Skeletal muscle tissue (tissue), 4 donors: ENCODE measurements around the gene CCSER2. TPM values are rescaled to one million over a fixed set of nuclear protein-coding genes. Genes with fewer than 3 reads are reported as not detected.
"Not testable (repeated sequence)": the region's sequence is repeated elsewhere in the genome, so short reads cannot be mapped to it uniquely, and the experiment has no call there.

Source experiments
- H3K27ac ChIP-seq: one replicate; pipeline ENCODE4 v1.7.0; 2013; ENCODE audit warnings: mild to moderate bottlenecking, low read depth, low read length, inconsistent platforms
- H3K27me3 ChIP-seq, 3 donors: one replicate each; pipeline ENCODE4 v1.7.0; 2013; ENCODE audit warnings: low read length in 3 of 3; ENCODE audit not compliant: control insufficient read depth in 3 of 3, insufficient read depth in 3 of 3
- H3K36me3 ChIP-seq, 3 donors: one replicate each; pipeline ENCODE4 v1.7.0; 2013; ENCODE audit warnings: low read length in 3 of 3; ENCODE audit not compliant: control insufficient read depth in 3 of 3, insufficient read depth in 3 of 3
- H3K4me1 ChIP-seq, 3 donors: one replicate each; pipeline ENCODE4 v1.7.0; 2013; ENCODE audit warnings: low read length in 3 of 3, mild to moderate bottlenecking in 3 of 3; ENCODE audit not compliant: control insufficient read depth in 3 of 3, insufficient read depth in 3 of 3
- H3K4me3 ChIP-seq, 3 donors: one replicate each; pipeline ENCODE4 v1.7.0; 2013; ENCODE audit warnings: low read length in 3 of 3
- H3K9ac ChIP-seq, 3 donors: one replicate each; pipeline ENCODE4 v1.7.0; 2013; ENCODE audit warnings: low read length in 3 of 3, mild to moderate bottlenecking in 3 of 3, moderate library complexity in 2 of 3, low read depth in 1 of 3
- H3K9me3 ChIP-seq, 3 donors: one replicate each; pipeline ENCODE4 v1.7.0; 2013; ENCODE audit warnings: low read length in 3 of 3; ENCODE audit not compliant: control insufficient read depth in 3 of 3
- total RNA-seq: library from RNA; depleted of rRNA; stranded (reverse); fragments of >200 nt; gene quantifications from one replicate; pipeline ENCODE4 v1.2.3, GENCODE V29; 2014
- donor health status: Osteomylitis.

The CCSER2 gene
- total RNA-seq, 1 donor from 2014 or later = 43.3 TPM

- H3K4me3 ChIP-seq = peak overlapping the region; percentile 62 to 83 (median 63)
- H3K27ac ChIP-seq = peak overlapping the region; percentile 92
- H3K4me1 ChIP-seq = peaks cover 5 to 13% (median 6%) of the 10 kb centered on the region in 3 donors
- H3K9me3 ChIP-seq = no peaks in the 10 kb centered on the region
- H3K27me3 ChIP-seq = no peaks in the 10 kb centered on the region
- H3K9ac ChIP-seq = peak overlapping the region; percentile 78 to 90 (median 83)
- no peaks in the 10 kb centered on the region for H3K36me3 ChIP-seq
These were observed 96.4 kb downstream of the CCSER2 start for GRCh38 chr10:84424731-84425167.

GRCh38 chr10:84427903-84428650, 99.7 kb downstream of the CCSER2 start:
- Histone ChIP-seq H3K4me1 (peaks cover 5 to 13% (median 6%) of the 10 kb centered on the region in 3 donors), H3K27me3 (no peaks in the 10 kb centered on the region), H3K9ac (peak overlapping the region in 2 of 3 donors; percentile 26 to 33), H3K4me3 (peak overlapping the region; percentile 16 to 45 (median 32)), H3K36me3 (no peaks in the 10 kb centered on the region), H3K27ac (peak overlapping the region; percentile 11), H3K9me3 (no peaks in the 10 kb centered on the region)

DNA sequence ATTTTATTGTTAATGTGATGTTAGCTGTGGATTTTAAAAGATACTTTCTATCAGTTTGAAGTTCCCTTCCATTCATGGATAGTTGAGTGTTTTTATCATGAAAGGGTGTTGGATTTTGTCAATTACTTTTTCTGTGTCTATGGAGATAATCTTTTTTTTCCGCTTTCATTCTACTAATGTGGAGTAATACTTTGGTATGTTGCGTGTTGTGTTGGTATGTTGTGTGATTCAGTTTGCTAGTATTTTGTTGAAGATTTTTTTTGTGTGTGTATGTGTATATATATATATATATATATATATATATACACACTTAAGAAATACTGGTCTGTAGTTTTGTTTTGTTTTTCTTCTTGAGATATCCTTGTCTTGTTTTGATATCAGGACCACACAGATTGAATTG, 100.3 kb downstream of the CCSER2 start:
- Histone ChIP-seq H3K27ac (no peak overlapping the region), H3K4me1 (peaks cover 6 to 14% (median 8%) of the 10 kb centered on the region in 3 donors), H3K4me3 (no peak overlapping the region)

DNA sequence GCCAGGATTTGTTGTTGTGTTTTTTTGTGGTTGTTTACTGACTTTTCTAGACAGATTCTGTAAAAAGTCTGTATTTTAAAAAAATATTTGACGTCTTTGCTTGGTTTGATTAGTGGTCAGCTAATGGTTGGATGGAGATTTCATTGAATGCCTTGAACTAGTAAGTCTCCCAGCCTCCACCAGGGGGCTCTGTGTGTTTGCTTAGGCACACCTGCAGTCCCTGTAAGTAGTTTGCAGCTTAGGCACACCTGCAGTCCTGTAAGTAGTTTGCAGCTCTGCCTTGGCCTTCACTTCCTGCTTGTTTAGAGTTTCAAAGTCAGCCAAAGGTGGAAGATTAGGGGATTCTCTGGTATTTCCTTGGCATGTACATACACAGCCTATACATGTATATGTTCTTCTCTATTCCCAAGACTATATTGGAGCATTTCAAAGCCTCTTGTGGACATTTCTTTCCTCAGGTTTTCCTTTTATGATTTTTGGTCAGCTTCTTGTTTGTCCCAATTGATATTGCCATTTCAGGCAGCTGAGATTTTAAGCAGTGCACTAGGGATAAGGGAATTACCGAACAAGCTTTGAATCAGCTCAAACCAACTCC, 101.6 kb downstream of the CCSER2 start:
- H3K4me3 ChIP-seq = no peak overlapping the region
- no peak overlapping the region for H3K27ac ChIP-seq
- no peaks in the 10 kb centered on the region for H3K9me3 ChIP-seq
- peaks cover 4 to 17% (median 8%) of the 10 kb centered on the region in 3 donors for H3K4me1 ChIP-seq
- H3K9ac ChIP-seq = no peak overlapping the region
- no peaks in the 10 kb centered on the region for H3K27me3 ChIP-seq
- no peaks in the 10 kb centered on the region for H3K36me3 ChIP-seq

More for the DNA sequence above, 100.3 kb downstream of the CCSER2 start:
- H3K27me3 ChIP-seq = no peaks in the 10 kb centered on the region
- no peaks in the 10 kb centered on the region for H3K9me3 ChIP-seq
- H3K9ac ChIP-seq = no peak overlapping the region
- no peaks in the 10 kb centered on the region for H3K36me3 ChIP-seq

DNA sequence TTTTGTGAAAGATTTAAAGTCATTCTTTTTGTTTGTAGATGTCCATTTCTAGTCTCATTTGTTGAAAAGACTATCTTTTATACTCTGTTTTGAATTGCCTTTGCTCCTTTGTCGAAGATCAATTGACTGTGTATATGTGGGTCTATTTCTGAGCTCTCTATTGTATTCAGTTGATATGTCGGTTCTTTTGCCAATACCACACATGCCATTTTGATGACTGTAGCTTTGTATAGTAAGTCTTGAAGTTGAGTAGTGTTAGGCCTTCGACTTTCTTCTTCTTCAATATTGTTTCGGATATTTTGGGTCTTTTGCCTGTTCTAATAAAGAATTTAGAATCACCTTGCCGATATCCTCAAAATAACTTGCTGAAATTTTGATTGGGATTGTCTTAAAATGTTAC, 104.5 kb downstream of the CCSER2 start:
- peaks cover 0 to 10% (median 5%) of the 10 kb centered on the region in 3 donors for H3K4me1 ChIP-seq

DNA sequence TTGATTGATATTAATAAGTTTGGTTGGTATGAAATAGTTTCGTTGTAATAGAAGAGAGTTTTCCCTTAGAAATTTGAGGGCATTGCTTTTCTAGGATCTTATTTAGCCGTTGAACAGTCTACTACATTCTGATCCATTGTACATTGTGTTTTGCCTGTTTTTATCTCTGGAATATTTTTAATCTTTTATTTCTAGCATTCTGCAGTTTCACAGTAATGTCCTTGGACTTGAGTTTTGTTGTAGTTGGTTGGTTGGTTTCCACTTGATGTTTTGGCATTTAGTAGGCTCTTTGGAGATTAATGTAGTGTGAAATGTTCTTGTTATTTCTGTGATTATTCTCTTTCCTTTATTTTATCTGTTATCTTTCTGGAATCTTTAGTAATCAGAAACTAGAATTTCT, 112.4 kb downstream of the CCSER2 start:
- Histone ChIP-seq H3K27ac (no peak overlapping the region), H3K4me3 (no peak overlapping the region)

More for the DNA sequence above, 104.5 kb downstream of the CCSER2 start:
- H3K27me3 ChIP-seq = no peaks in the 10 kb centered on the region
- no peak overlapping the region for H3K4me3 ChIP-seq
- no peaks in the 10 kb centered on the region for H3K9me3 ChIP-seq
- H3K27ac ChIP-seq = no peak overlapping the region
- no peak overlapping the region for H3K9ac ChIP-seq
- H3K36me3 ChIP-seq = no peaks in the 10 kb centered on the region

DNA sequence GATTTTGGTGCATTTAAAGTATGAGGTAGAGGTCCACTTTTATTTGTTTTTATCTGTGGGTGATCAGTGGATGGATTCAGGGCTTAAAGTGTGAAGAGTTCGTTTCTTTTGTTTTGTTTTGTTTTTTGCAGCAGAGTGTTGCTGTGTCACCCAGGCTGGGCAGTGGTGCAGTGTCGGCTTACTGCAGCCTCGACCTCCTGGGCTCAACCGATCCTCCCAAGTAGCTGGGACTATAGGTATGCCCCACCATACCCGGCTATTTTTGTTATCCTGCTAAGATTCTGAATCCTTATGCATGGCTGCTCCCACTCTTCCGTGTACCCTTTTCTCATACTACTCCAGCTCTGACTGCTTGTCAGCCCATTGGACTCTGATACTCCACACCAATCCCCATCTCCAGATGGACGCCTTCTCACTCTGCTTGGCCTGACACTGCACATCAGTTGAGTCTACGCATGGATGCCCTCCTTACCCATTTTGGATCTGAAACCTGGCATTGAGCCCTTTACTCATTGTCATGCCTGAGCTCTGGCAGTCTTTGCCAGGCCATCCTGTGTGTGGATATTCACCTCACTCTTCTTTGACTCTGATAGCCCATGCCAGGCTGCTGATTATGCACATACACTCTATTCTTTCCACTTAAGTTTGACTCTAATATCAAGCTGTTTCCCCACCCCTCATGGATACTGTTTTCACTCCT, 119.5 kb downstream of the CCSER2 start:
- Histone ChIP-seq H3K4me1 (peaks cover 0 to 4% (median 3%) of the 10 kb centered on the region in 3 donors), H3K36me3 (peaks cover 0 to 5% (median 2%) of the 10 kb centered on the region in 3 donors), H3K27ac (no peak overlapping the region), H3K27me3 (no peaks in the 10 kb centered on the region), H3K9me3 (no peaks in the 10 kb centered on the region), H3K4me3 (no peak overlapping the region), H3K9ac (no peak overlapping the region)

More for the DNA sequence above, 112.4 kb downstream of the CCSER2 start:
- H3K9ac ChIP-seq = no peak overlapping the region
- peaks cover 0 to 4% (median 0%) of the 10 kb centered on the region in 3 donors for H3K36me3 ChIP-seq
- no peaks in the 10 kb centered on the region for H3K4me1 ChIP-seq
- H3K27me3 ChIP-seq = no peaks in the 10 kb centered on the region
- peaks cover 0 to 2% (median 0%) of the 10 kb centered on the region in 3 donors for H3K9me3 ChIP-seq

DNA sequence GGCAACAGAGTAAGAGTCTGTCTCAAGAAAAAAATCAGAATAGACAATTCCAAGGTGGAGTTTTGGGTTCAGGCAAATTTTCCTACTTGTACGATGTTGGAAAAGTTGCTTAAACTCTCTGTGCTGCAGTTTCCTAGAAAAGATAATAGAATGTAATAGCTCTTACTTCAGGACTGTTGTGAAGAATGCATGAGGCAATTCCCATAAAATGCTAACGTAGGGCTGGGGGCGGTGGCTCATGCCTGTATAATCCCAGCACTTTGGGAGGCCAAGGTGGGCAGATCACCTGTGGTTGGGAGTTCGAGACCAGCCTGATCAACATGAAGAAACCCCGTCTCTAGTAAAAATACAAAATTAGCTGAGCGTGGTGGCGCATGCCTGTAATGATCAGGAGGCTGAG, 121.0 kb downstream of the CCSER2 start:
- H3K36me3 ChIP-seq, H3K9me3 ChIP-seq, H3K4me3 ChIP-seq: not testable (repeated sequence)

DNA sequence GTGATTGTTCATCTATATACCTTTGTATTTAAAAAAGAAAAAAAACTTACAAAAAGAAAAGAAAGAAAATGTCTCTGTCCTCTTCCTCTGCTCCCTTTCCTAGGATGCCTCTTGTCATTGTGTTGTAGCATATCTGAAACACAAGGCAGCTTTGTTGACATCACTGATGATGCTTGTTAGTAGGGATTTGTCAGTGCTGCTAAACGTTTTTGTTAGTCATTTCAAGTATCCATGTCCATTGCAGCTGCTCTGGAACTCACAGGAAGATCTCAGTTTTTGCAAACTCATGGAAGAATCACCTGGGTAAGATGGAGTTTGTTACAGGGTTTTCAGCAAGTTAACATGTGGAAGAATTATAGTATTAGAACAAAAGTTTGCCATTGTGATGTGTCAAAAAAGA, 123.6 kb downstream of the CCSER2 start:
- Histone ChIP-seq H3K9me3 (no peaks in the 10 kb centered on the region), H3K9ac (no peak overlapping the region), H3K27me3 (no peaks in the 10 kb centered on the region), H3K4me1 (peaks cover 0 to 9% (median 3%) of the 10 kb centered on the region in 3 donors), H3K4me3 (no peak overlapping the region), H3K27ac (no peak overlapping the region), H3K36me3 (peaks cover 0 to 5% (median 2%) of the 10 kb centered on the region in 3 donors)

More for the DNA sequence above, 121.0 kb downstream of the CCSER2 start:
- H3K27me3 ChIP-seq, H3K4me1 ChIP-seq, H3K9ac ChIP-seq, H3K27ac ChIP-seq: not testable (repeated sequence)
